ENCODE data around the gene SFTPA1.
"Not testable (repeated sequence)": the region's sequence is repeated elsewhere in the genome, so short reads cannot be mapped to it uniquely, and the experiment has no call there.

SFTPA1 gene

DNA sequence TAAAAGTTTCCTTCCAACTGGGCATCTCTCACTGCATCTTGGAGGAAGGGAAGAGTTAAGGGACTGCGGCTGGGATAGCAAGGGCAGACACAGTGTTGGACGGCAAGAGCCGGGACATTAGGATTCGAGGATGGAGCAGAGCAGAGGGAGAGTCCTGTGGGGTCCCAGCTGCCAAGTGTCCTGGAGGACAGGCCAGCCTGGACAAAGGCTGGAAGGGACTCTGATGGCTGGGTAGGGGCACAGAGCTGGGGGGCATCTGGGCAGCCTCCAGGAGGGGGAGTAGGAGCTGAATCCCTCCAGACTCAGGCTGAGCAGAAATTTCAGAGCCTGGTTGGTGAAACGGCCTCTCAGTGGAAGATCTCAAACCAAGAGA, 19.2 kb downstream of the SFTPA1 start:
- TF ChIP-seq CSDC2 (CRISPR knock-in tag; IDR thresholded peaks at IDR 0.05) (no peak), ZFP3 (CRISPR knock-in tag; IDR thresholded peaks at IDR 0.05) (no peak)
- no peak for ATAC-seq

DNA sequence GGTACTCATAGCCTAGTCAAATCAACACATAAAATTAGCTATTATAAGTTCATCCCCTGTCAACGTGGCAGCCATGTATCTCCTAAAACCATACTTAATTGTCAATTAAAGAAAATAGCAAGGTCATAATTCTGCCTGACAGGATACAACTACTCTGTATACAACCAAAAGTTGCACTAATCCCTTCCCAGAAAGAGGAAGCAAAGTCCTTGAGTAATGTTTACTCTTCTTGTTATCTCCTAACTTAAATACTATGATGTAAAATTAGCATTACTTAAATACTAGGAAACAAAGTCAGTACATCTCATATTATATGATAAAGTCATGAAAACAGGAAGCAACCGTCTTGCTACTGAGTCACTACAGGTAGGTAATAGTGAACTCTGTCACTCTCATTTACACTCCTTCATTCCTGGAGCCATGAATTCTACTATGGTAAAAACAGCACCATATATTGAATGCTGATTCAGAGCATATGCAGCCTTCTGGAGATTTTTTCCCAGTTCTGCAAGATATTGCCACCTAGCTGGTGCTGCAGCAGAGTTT, 26.0 kb downstream of the SFTPA1 start:
- ATAC-seq = not testable (repeated sequence)

DNA sequence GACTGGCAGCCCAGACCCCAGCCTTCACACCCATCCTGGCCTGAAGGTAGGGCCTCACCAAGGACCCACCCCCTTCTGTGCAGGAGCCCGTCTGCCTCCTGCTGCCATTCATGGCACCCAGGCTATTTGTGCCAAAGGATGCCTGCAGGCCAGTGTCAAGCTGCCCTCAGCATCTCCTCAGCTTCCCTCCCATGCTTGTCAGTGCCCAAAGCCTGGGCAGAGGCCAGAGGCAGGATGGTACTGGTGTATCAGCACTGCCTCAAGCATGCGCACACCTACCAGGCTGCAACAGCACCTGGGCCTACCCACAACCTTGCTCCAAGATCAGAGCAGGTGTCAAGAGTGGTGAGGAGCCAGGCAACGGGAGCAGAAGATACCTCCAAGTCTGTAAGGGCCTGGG, 27.6 kb downstream of the SFTPA1 start:
- no peak for ATAC-seq
- no peak for TF ChIP-seq ARNTL (CRISPR knock-in tag; IDR thresholded peaks at IDR 0.05; ENCODE audit: borderline replicate concordance, low read depth)

DNA sequence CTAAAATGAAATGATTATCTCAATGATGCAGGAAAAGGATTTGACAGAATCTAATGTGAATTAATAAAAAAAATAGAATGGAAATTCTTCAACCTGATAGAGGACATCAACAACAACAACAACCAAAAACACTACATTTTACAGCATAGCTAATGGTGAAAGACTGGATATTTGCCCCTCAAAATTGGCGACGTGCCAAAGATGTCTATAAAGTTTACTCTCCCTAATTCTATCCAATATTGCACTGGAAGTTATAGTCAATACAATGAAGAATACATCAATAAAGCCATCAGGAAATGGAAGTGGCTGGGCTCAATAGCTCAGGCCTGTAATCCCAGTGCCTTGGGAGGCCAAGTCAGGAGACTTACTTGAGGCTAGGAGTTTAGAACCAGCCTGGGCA, 42.0 kb downstream of the SFTPA1 start:
- ATAC-seq = not testable (repeated sequence)

DNA sequence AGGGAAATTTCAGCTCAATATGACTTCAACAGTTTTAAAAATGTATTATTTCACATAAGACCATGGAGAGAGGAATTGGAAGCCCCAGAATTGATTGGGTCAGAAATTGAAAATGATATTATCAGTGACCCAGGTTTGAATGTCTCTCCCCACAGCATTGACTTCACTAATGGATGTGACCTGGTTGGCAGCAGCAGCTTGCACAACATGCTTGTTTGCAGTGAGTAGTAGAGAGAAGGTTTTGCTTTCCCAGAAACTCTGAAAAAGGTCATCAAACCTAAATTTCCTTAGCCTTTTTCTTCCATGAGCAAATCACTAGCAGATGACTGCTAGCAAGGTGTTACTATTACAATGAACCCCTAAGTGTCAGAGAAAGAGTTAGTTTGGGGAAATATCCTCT, 52.5 kb downstream of the SFTPA1 start:
- not testable (repeated sequence) for ATAC-seq

DNA sequence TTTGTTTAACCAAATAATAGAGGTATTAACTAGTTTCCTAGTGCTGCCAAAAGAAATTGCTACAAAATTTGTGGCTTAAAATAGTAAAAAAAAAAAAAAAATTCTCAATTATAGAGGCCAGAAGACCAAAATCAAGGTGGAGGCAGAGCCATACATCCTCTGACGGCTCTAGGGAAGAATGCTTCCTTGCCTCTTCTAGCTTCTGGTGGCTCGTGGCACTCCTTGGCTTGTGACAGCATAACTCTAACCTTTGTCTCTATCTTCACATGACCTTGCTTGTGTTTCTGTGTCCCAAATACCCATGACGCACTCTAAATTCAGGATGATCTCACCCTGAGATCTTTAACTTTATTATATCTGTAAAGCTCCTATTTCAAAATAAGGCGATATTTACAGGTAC, 53.9 kb downstream of the SFTPA1 start:
- ATAC-seq = not testable (repeated sequence)

All from SK-N-SH treated with all-trans-retinoic acid at 6 μM for 48 hours (cell line).